ENCODE results near the gene ZBTB7C. TPM values are rescaled to one million over a fixed set of nuclear protein-coding genes. Genes with fewer than 3 reads are reported as not detected.
"Not testable (repeated sequence)": the region's sequence is repeated elsewhere in the genome, so short reads cannot be mapped to it uniquely, and the experiment has no call there.

The ZBTB7C gene
- total RNA-seq, 1 experiment from 2014 or later = 0.32 TPM

- intact Hi-C loops (cut with micrococcal nuclease; ENCODE audit: unreplicated experiment) = no loop called here
- H3K27ac ChIP-seq (ENCODE audit: low read depth, low read length, poor library complexity, severe bottlenecking) = no peak overlapping the region
- no TSS peak for BruUV-seq (replicated peaks)
- TF ChIP-seq EZH2 (IDR thresholded peaks at IDR 0.05; ENCODE audit: borderline replicate concordance, low read depth, low read length, poor library complexity, severe bottlenecking) = no peak
- TF ChIP-seq, protein P1, sequence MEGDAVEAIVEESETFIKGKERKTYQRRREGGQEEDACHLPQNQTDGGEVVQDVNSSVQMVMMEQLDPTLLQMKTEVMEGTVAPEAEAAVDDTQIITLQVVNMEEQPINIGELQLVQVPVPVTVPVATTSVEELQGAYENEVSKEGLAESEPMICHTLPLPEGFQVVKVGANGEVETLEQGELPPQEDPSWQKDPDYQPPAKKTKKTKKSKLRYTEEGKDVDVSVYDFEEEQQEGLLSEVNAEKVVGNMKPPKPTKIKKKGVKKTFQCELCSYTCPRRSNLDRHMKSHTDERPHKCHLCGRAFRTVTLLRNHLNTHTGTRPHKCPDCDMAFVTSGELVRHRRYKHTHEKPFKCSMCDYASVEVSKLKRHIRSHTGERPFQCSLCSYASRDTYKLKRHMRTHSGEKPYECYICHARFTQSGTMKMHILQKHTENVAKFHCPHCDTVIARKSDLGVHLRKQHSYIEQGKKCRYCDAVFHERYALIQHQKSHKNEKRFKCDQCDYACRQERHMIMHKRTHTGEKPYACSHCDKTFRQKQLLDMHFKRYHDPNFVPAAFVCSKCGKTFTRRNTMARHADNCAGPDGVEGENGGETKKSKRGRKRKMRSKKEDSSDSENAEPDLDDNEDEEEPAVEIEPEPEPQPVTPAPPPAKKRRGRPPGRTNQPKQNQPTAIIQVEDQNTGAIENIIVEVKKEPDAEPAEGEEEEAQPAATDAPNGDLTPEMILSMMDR (conservative IDR thresholded peaks at IDR 0.05; ENCODE audit: low read depth, low read length) = no peak
- no peaks in the 10 kb centered on the region for H3K9me3 ChIP-seq (ENCODE audit: low read depth, low read length, poor library complexity, severe bottlenecking)
- H3K36me3 ChIP-seq (ENCODE audit: insufficient read depth, low read length, poor library complexity, severe bottlenecking) = no peaks in the 10 kb centered on the region
- H3K4me3 ChIP-seq (ENCODE audit: low read depth, low read length, poor library complexity, severe bottlenecking) = no peak overlapping the region
- no peak for DNase-seq (ENCODE audit: low spot score)
- CTCF ChIA-PET = no interaction called here
- no peaks in the 10 kb centered on the region for H3K27me3 ChIP-seq (replicated peaks; ENCODE audit: insufficient read depth, low read depth, low read length, poor library complexity)
- no peaks in the 10 kb centered on the region for H3K4me1 ChIP-seq (ENCODE audit: insufficient read depth, low read length, poor library complexity, severe bottlenecking)
- POLR2A ChIA-PET (ENCODE audit: low non-redundant PET) = no interaction called here
These were observed 118.8 kb downstream of the ZBTB7C start for GRCh38 chr18:48290162-48290926.

DNA sequence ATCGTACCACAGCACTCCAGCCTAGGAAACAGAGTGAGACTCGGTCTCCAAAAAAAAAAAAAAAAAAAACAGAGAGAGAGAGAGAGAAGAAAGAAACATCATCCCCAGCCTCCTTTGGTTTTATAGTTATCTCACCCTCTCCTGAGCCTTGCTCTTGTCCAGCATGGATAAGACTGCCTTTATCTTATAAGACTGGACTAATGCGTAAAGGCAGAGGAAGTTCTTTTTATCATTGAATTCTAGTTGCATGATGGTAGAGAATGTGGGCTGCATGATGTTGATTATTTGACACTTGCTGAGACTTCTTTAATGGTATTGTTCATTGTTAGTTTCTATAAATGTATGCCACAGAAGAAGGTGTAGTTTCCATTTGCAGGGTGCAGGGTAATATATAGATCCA is 124.4 kb downstream of the ZBTB7C start:
- Histone ChIP-seq H3K9me3 (ENCODE audit: low read depth, low read length, poor library complexity, severe bottlenecking) (no peaks in the 10 kb centered on the region), H3K4me1 (ENCODE audit: insufficient read depth, low read length, poor library complexity, severe bottlenecking) (no peaks in the 10 kb centered on the region), H3K27me3 (replicated peaks; ENCODE audit: insufficient read depth, low read depth, low read length, poor library complexity) (no peaks in the 10 kb centered on the region), H3K4me3 (ENCODE audit: low read depth, low read length, poor library complexity, severe bottlenecking) (no peak overlapping the region), H3K36me3 (ENCODE audit: insufficient read depth, low read length, poor library complexity, severe bottlenecking) (no peaks in the 10 kb centered on the region), H3K27ac (ENCODE audit: low read depth, low read length, poor library complexity, severe bottlenecking) (no peak overlapping the region)
- ChIA-PET POLR2A (ENCODE audit: low non-redundant PET) (no interaction called here), CTCF (no interaction called here)
- no peak for DNase-seq (ENCODE audit: low spot score)
- TF ChIP-seq EZH2 (IDR thresholded peaks at IDR 0.05; ENCODE audit: borderline replicate concordance, low read depth, low read length, poor library complexity, severe bottlenecking) = no peak
- TF ChIP-seq, protein P1 (conservative IDR thresholded peaks at IDR 0.05; ENCODE audit: low read depth, low read length) = no peak
- intact Hi-C loops (cut with micrococcal nuclease; ENCODE audit: unreplicated experiment) = no loop called here
- no TSS peak for BruUV-seq (replicated peaks)

- intact Hi-C loops (cut with micrococcal nuclease; ENCODE audit: unreplicated experiment); H3K36me3 ChIP-seq (ENCODE audit: insufficient read depth, low read length, poor library complexity, severe bottlenecking); H3K4me3 ChIP-seq (ENCODE audit: low read depth, low read length, poor library complexity, severe bottlenecking); POLR2A ChIA-PET (ENCODE audit: low non-redundant PET); H3K4me1 ChIP-seq (ENCODE audit: insufficient read depth, low read length, poor library complexity, severe bottlenecking); H3K9me3 ChIP-seq (ENCODE audit: low read depth, low read length, poor library complexity, severe bottlenecking); DNase-seq (ENCODE audit: low spot score); H3K27ac ChIP-seq (ENCODE audit: low read depth, low read length, poor library complexity, severe bottlenecking); CTCF ChIA-PET; H3K27me3 ChIP-seq (replicated peaks; ENCODE audit: insufficient read depth, low read depth, low read length, poor library complexity); BruUV-seq (replicated peaks): not testable (repeated sequence)
These were observed 125.2 kb downstream of the ZBTB7C start for GRCh38 chr18:48284011-48284410.

DNA sequence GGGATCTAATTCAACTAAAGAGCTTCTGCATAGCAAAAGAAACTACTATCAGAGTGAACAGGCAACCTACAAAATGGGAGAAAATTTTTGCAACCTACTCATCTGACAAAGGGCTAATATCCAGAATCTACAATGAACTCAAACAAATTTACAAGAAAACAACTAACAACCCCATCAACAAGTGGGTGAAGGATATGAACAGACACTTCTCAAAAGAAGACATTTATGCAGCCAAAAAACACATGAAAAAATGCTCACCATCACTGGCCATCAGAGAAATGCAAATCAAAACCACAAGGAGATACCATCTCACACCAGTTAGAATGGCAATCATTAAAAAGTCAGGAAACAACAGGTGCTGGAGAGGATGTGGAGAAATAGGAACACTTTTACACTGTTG is 127.7 kb downstream of the ZBTB7C start:
- intact Hi-C loops (cut with micrococcal nuclease; ENCODE audit: unreplicated experiment); POLR2A ChIA-PET (ENCODE audit: low non-redundant PET); H3K4me1 ChIP-seq (ENCODE audit: insufficient read depth, low read length, poor library complexity, severe bottlenecking); DNase-seq (ENCODE audit: low spot score); H3K27ac ChIP-seq (ENCODE audit: low read depth, low read length, poor library complexity, severe bottlenecking); H3K27me3 ChIP-seq (replicated peaks; ENCODE audit: insufficient read depth, low read depth, low read length, poor library complexity); BruUV-seq (replicated peaks); H3K9me3 ChIP-seq (ENCODE audit: low read depth, low read length, poor library complexity, severe bottlenecking); CTCF ChIA-PET; H3K4me3 ChIP-seq (ENCODE audit: low read depth, low read length, poor library complexity, severe bottlenecking); H3K36me3 ChIP-seq (ENCODE audit: insufficient read depth, low read length, poor library complexity, severe bottlenecking): not testable (repeated sequence)
